Measurements from ENCODE around the gene A4GALT.
"Not testable (repeated sequence)": the region's sequence is repeated elsewhere in the genome, so short reads cannot be mapped to it uniquely, and the experiment has no call there.

A4GALT gene

GRCh38 chr22:42682113-42682851, 38.4 kb downstream of the A4GALT start:
- no peak overlapping the region for H3K4me3 ChIP-seq (ENCODE audit: low read depth, low read length)
- no peak for TF ChIP-seq CTCF (IDR thresholded peaks at IDR 0.05; ENCODE audit: control insufficient read depth, extremely low read depth, insufficient read depth)
- DNase-seq (ENCODE audit: low read depth), result peak; percentile 31

GRCh38 chr22:42680648-42681047, 40.0 kb downstream of the A4GALT start:
- no peak for TF ChIP-seq CTCF (IDR thresholded peaks at IDR 0.05; ENCODE audit: control insufficient read depth, extremely low read depth, insufficient read depth)
- H3K4me3 ChIP-seq (ENCODE audit: low read depth, low read length), result no peak overlapping the region
- no peak for DNase-seq (ENCODE audit: low read depth)

GRCh38 chr22:42679691-42680090, 41.0 kb downstream of the A4GALT start:
- no peak for DNase-seq (ENCODE audit: low read depth)
- no peak for TF ChIP-seq CTCF (IDR thresholded peaks at IDR 0.05; ENCODE audit: control insufficient read depth, extremely low read depth, insufficient read depth)
- no peak overlapping the region for H3K4me3 ChIP-seq (ENCODE audit: low read depth, low read length)

- DNase-seq (ENCODE audit: low read depth), result no peak
- H3K4me3 ChIP-seq (ENCODE audit: low read depth, low read length), result no peak overlapping the region
- TF ChIP-seq CTCF (IDR thresholded peaks at IDR 0.05; ENCODE audit: control insufficient read depth, extremely low read depth, insufficient read depth), result no peak
Observed at GRCh38 chr22:42678894-42679293, 41.8 kb downstream of the A4GALT start.

GRCh38 chr22:42677936-42678335, 42.7 kb downstream of the A4GALT start:
- H3K4me3 ChIP-seq (ENCODE audit: low read depth, low read length); DNase-seq (ENCODE audit: low read depth): not testable (repeated sequence)

- no peak for DNase-seq (ENCODE audit: low read depth)
- no peak for TF ChIP-seq CTCF (IDR thresholded peaks at IDR 0.05; ENCODE audit: control insufficient read depth, extremely low read depth, insufficient read depth)
- no peak overlapping the region for H3K4me3 ChIP-seq (ENCODE audit: low read depth, low read length)
Observed at GRCh38 chr22:42676059-42676607, 44.5 kb downstream of the A4GALT start.

GRCh38 chr22:42673898-42674401, 46.7 kb downstream of the A4GALT start:
- DNase-seq (ENCODE audit: low read depth), result no peak
- no peak for TF ChIP-seq CTCF (IDR thresholded peaks at IDR 0.05; ENCODE audit: control insufficient read depth, extremely low read depth, insufficient read depth)
- H3K4me3 ChIP-seq (ENCODE audit: low read depth, low read length), result no peak overlapping the region

GRCh38 chr22:42673071-42673470, 47.6 kb downstream of the A4GALT start:
- not testable (repeated sequence) for DNase-seq (ENCODE audit: low read depth); H3K4me3 ChIP-seq (ENCODE audit: low read depth, low read length)
